H1 (cell line): ENCODE results near the gene HMGCS2. TPM values are rescaled to one million over a fixed set of nuclear protein-coding genes. Genes with fewer than 3 reads are reported as not detected.
A peak's percentile ranks its signal among the peaks of the same experiment; 100 is the strongest.

ENCODE experiments used
- CTCF ChIA-PET: fragments of 300-600 bp; sonication (Branson Sonifier 250); formaldehyde crosslinking; loops from one replicate; lab custom pipeline; 2021; ENCODE audit not compliant: partially characterized antibody; lab: Charles Lee
- POLR2A ChIA-PET: fragments of 300-600 bp; sonication (Branson Sonifier 250); formaldehyde crosslinking; loops from one replicate; lab custom pipeline; 2021; ENCODE audit warnings: inconsistent platforms; ENCODE audit not compliant: partially characterized antibody; lab: Charles Lee
- DNase-seq, 2 experiments: peaks; one replicate each; pipeline versions ENCODE4 v3.0.0 to v3.0.0-alpha.2; 2010 to 2022; ENCODE audit warnings: low spot score in 2 of 2, low read depth in 1 of 2, mixed read lengths in 1 of 2
- FAIRE-seq: peaks from 2 replicates; lab custom pipeline; 2011; peaks lifted over from hg19 to GRCh38; lab: Jason Lieb, UNC
- H2AFZ ChIP-seq: 2 replicates; pipeline ENCODE4 v1.8.1; 2012; ENCODE audit warnings: low read length, inconsistent platforms
- H2AK5ac ChIP-seq: 2 replicates; pipeline ENCODE4 v1.6.1; 2013; ENCODE audit warnings: low read depth, low read length
- H2BK120ac ChIP-seq: replicated peaks from 2 replicates; pipeline ENCODE3; 2013; ENCODE audit warnings: low read depth, low read length, inconsistent platforms
- H2BK12ac ChIP-seq: 2 replicates; pipeline ENCODE4 v1.6.1; 2013; ENCODE audit warnings: low read depth, low read length
- H2BK15ac ChIP-seq: 2 replicates; pipeline ENCODE4 v1.6.1; 2013; ENCODE audit warnings: low read length
- H2BK20ac ChIP-seq: 2 replicates; pipeline ENCODE4 v1.6.1; 2013; ENCODE audit warnings: low read length
- H2BK5ac ChIP-seq: 2 replicates; pipeline ENCODE4 v1.6.1; 2013; ENCODE audit warnings: low read depth, low read length
- H3K14ac ChIP-seq: 2 replicates; pipeline ENCODE4 v1.6.1; 2013; ENCODE audit warnings: inconsistent platforms; ENCODE audit not compliant: insufficient read length
- H3K18ac ChIP-seq: 2 replicates; pipeline ENCODE4 v1.6.1; 2013; ENCODE audit warnings: low read length; ENCODE audit errors: extremely low read depth
- H3K23ac ChIP-seq: 2 replicates; pipeline ENCODE4 v1.6.1; 2013; ENCODE audit warnings: inconsistent platforms; ENCODE audit not compliant: insufficient read length
- H3K23me2 ChIP-seq: 2 replicates; pipeline ENCODE4 v1.6.1; 2013; ENCODE audit warnings: low read depth, low read length
- H3K27ac ChIP-seq: 2 replicates; pipeline ENCODE4 v1.6.1; 2011; ENCODE audit warnings: low read depth, low read length, inconsistent platforms
- H3K27me3 ChIP-seq, 4 experiments: replicated peaks in 1 of 4; 1 replicate in 1 of 4; 2 replicates in 3 of 4; pipeline versions ENCODE4 v1.6.1 to v1.8.1; 2011 to 2013; ENCODE audit warnings: low read length in 3 of 4, mild to moderate bottlenecking in 3 of 4, inconsistent platforms in 2 of 4, mixed read lengths in 2 of 4, moderate library complexity in 1 of 4; ENCODE audit not compliant: control insufficient read depth in 3 of 4, insufficient read depth in 3 of 4; ENCODE audit errors: extremely low read depth in 1 of 4
- H3K36me3 ChIP-seq, 4 experiments: 2 replicates each; pipeline versions ENCODE4 v1.6.1 to v1.8.1; 2011 to 2013; ENCODE audit warnings: mild to moderate bottlenecking in 4 of 4, low read length in 3 of 4, moderate library complexity in 2 of 4, control low read depth in 1 of 4, inconsistent platforms in 1 of 4; ENCODE audit not compliant: insufficient read depth in 4 of 4, control insufficient read depth in 2 of 4
- H3K4ac ChIP-seq: replicated peaks from 2 replicates; pipeline ENCODE3; 2013; ENCODE audit warnings: low read length, low read depth, mixed read lengths, inconsistent platforms; ENCODE audit not compliant: insufficient read length
- H3K4me1 ChIP-seq, 4 experiments: replicated peaks in 1 of 4; 1 replicate in 1 of 4; 2 replicates in 3 of 4; pipeline versions ENCODE4 v1.6.1 to v1.8.1; 2011 to 2013; ENCODE audit warnings: low read length in 3 of 4, inconsistent platforms in 2 of 4, mixed read lengths in 1 of 4; ENCODE audit not compliant: insufficient read depth in 4 of 4, control insufficient read depth in 3 of 4
- H3K4me2 ChIP-seq, 2 experiments: 2 replicates each; pipeline versions ENCODE4 v1.6.1 to v1.8.1; 2011 to 2013; ENCODE audit warnings: low read depth in 2 of 2, low read length in 2 of 2, control low read depth in 1 of 2, inconsistent platforms in 1 of 2, mild to moderate bottlenecking in 1 of 2; ENCODE audit not compliant: insufficient read depth in 1 of 2
- H3K4me3 ChIP-seq, 4 experiments: fragments of 200-600, 300-600 bp in 1 of 4; sonication (generic), shearing (Covaris generic), sonication (Bioruptor Twin) in 1 of 4; 2 replicates each; pipeline versions ENCODE4 v1.5.1 to v1.8.1; 2011 to 2016; ENCODE audit warnings: low read length in 4 of 4, low read depth in 3 of 4, control low read depth in 2 of 4, inconsistent platforms in 2 of 4, mild to moderate bottlenecking in 2 of 4, mixed read lengths in 1 of 4, moderate library complexity in 1 of 4; ENCODE audit not compliant: insufficient read depth in 2 of 4; ENCODE audit errors: extremely low read depth in 1 of 4
- H3K56ac ChIP-seq: replicated peaks from 2 replicates; pipeline ENCODE3; 2013; ENCODE audit warnings: low read depth, mild to moderate bottlenecking, mixed read lengths, low read length, inconsistent platforms; ENCODE audit not compliant: insufficient read length
- H3K79me1 ChIP-seq: 2 replicates; pipeline ENCODE4 v1.6.1; 2013; ENCODE audit warnings: low read depth, low read length, control low read depth
- H3K79me2 ChIP-seq, 2 experiments: 2 replicates each; pipeline versions ENCODE4 v1.6.1 to v1.8.1; 2012 to 2013; ENCODE audit warnings: low read length in 2 of 2, mild to moderate bottlenecking in 2 of 2, inconsistent platforms in 1 of 2; ENCODE audit not compliant: insufficient read depth in 2 of 2, control insufficient read depth in 1 of 2
- H3K9ac ChIP-seq, 4 experiments: replicated peaks in 1 of 4; 1 replicate in 1 of 4; 2 replicates in 3 of 4; pipeline versions ENCODE4 v1.6.1 to v1.8.1; 2011 to 2013; ENCODE audit warnings: low read depth in 3 of 4, low read length in 3 of 4, control low read depth in 2 of 4, mild to moderate bottlenecking in 2 of 4, moderate library complexity in 2 of 4, inconsistent platforms in 1 of 4; ENCODE audit errors: extremely low read depth in 1 of 4
- H3K9me3 ChIP-seq, 2 experiments: 2 replicates each; pipeline versions ENCODE4 v1.6.1 to v1.8.1; 2012 to 2013; ENCODE audit warnings: mild to moderate bottlenecking in 2 of 2, moderate library complexity in 2 of 2, control low read depth in 1 of 2, inconsistent platforms in 1 of 2, low read depth in 1 of 2, low read length in 1 of 2, mixed read lengths in 1 of 2; ENCODE audit not compliant: insufficient read depth in 2 of 2
- H4K20me1 ChIP-seq, 2 experiments: replicated peaks in 1 of 2; 2 replicates each; pipeline versions ENCODE3 to v1.8.1; 2011 to 2013; ENCODE audit warnings: inconsistent platforms in 2 of 2, low read length in 2 of 2, mild to moderate bottlenecking in 1 of 2; ENCODE audit not compliant: insufficient read depth in 2 of 2, control insufficient read depth in 1 of 2
- H4K5ac ChIP-seq: 2 replicates; pipeline ENCODE4 v1.6.1; 2013; ENCODE audit warnings: low read length, low read depth, mixed read lengths, inconsistent platforms; ENCODE audit not compliant: insufficient read length
- H4K8ac ChIP-seq: 2 replicates; pipeline ENCODE4 v1.8.0; 2013; ENCODE audit warnings: mild to moderate bottlenecking, moderate library complexity, low read length, inconsistent platforms; ENCODE audit not compliant: insufficient read depth; ENCODE audit errors: extremely low read depth
- H4K91ac ChIP-seq: replicated peaks from 2 replicates; pipeline ENCODE3; 2013; ENCODE audit warnings: low read length, mixed read lengths, inconsistent platforms; ENCODE audit not compliant: insufficient read length
- KDM1A ChIP-seq: fragments of 200-600, 300-600 bp; sonication (generic); IDR thresholded peaks from 2 replicates; pipeline ENCODE4 v1.7.1; 2016; ENCODE audit warnings: mild to moderate bottlenecking, low read length, borderline replicate concordance
- POLR2AphosphoS5 ChIP-seq: IDR thresholded peaks from 2 replicates; pipeline ENCODE4 v1.6.1; 2011; ENCODE audit warnings: low read depth, low read length
- WGBS, 2 experiments: shearing (Covaris generic) in 1 of 2; methylation state at CpG; one replicate each; pipeline versions ENCODE4 v1.1.6 to v1.1.7; 2013 to 2015; ENCODE audit warnings: low lambda C conversion rate in 2 of 2, mixed read lengths in 2 of 2, inconsistent platforms in 1 of 2, low coverage in 1 of 2, missing lambda C conversion rate in 1 of 2; ENCODE audit not compliant: insufficient replicate concordance in 2 of 2, insufficient coverage in 1 of 2, insufficient read length in 1 of 2; ENCODE audit errors: extremely low coverage in 1 of 2, missing lambda C conversion rate in 1 of 2; 5-methylcytosine and 5-hydroxymethylcytosine counted together
- polyA plus RNA-seq, 7 experiments: library from polyadenylated mRNA; depleted of rRNA in 3 of 7; stranded (reverse) in 5 of 7; unstranded in 2 of 7; fragments of >200 nt in 5 of 7; fragments of 200-250 nt in 2 of 7; gene quantifications; 1 replicate in 5 of 7; 2 replicates in 1 of 7; 4 replicates in 1 of 7; pipeline versions ENCODE4 v1.2.1 to v1.2.3, GENCODE V29; 2011 to 2013; ENCODE audit warnings: missing spikeins in 2 of 7, mixed read lengths in 2 of 7
- total RNA-seq: library from RNA; stranded (reverse); fragmentation: NEBNext Ultra II Directional; extraction: Animal tissue kit (Norgen Biotek cat#: 25700); gene quantifications from 2 replicates; pipeline ENCODE4 v1.2.1, GENCODE V29; 2021

The HMGCS2 gene
- total and polyA plus RNA-seq, 2 of the 8 experiments (the other 6 are each of a cell fraction or from before 2014, with no cell fraction given), result not detected

DNA sequence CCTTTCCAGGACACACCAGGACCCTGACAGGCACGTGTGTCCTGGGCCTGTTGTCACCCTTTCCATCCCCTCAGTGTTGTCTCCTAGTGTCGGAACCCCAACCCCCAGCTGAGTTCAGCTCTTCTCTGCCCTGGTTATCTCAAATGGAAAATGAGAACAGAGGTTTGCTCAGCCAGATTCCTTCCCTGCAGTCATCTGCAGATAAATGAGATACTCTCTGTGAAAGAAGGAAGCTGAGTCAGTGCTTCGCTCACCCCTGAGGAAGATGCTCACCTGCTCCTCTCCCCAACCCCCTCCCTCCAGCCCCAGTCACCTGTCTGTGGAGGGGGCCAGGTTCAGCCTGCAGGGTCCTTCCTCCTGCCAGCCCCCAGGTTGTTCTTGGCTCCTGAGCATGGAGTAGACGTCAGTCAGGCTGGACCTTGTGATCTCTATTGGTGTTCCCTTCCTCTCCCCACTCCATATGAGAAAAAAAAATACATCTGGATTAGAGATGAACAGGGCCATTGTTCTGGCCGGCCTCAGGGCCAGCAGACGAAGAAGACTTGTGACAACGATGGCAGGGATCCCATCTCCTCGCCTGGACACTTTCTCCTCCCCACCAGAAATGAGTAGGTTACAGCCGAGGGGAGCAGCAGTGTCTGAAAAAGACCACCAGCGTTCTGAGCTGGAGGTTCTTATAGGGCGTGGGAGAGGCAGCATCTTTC lies 36.1 kb downstream of the HMGCS2 start:
- Histone ChIP-seq H3K4ac (no peak overlapping the region), H3K56ac (no peak overlapping the region), H3K79me2 (peaks cover 0 to 30% of the 10 kb centered on the region in 2 experiments; a peak in 1 of 4 replicates), H2BK5ac (no peak overlapping the region; the same call in 1 of the 2 replicates), H2BK15ac (no peak overlapping the region), H2BK12ac (no peak overlapping the region), H3K18ac (no peak overlapping the region), H3K27me3 (no peaks in the 10 kb centered on the region), H3K23ac (no peak overlapping the region), H2AFZ (no peak overlapping the region), H3K79me1 (peaks cover 12% of the 10 kb centered on the region)
- no peak for TF ChIP-seq KDM1A
- peak; percentile 29; the same call in 1 of the 2 replicates for TF ChIP-seq POLR2AphosphoS5
- TF ChIP-seq, all 59 proteins: peak for 1
- H2BK20ac ChIP-seq, result no peak overlapping the region
- no peak overlapping the region for H4K91ac ChIP-seq
- DNase-seq, result no peak
- no peak overlapping the region for H3K4me2 ChIP-seq
- no peak overlapping the region for H2AK5ac ChIP-seq
- H4K20me1 ChIP-seq, result peaks cover 22 to 30% of the 10 kb centered on the region in 2 experiments
- no peak for FAIRE-seq
- H3K4me1 ChIP-seq, result no peaks in the 10 kb centered on the region; a peak in 1 of 7 replicates
- H3K9ac ChIP-seq, result no peak overlapping the region; a peak in 1 of 7 replicates
- no peaks in the 10 kb centered on the region for H3K9me3 ChIP-seq
- no peak overlapping the region for H3K27ac ChIP-seq
- H3K36me3 ChIP-seq, result peaks cover 53 to 100% (median 87%) of the 10 kb centered on the region in 4 experiments
- ChIA-PET CTCF (interaction anchor here (0.6 to 14.1 kb wide), 5 partner anchors 9 to 84 kb away, joined by 3 to 132 read pairs (median 4); partner anchors contain the start of gene ZNF697), POLR2A (interaction anchor here (0.7 to 30.7 kb wide), 6 partner anchors 4 to 103 kb away, joined by 3 to 425 read pairs (median 182); partner anchors contain the start of gene PHGDH)
- H2BK120ac ChIP-seq, result no peak overlapping the region
- no peak overlapping the region for H4K5ac ChIP-seq
- H4K8ac ChIP-seq, result no peak overlapping the region
- H3K14ac ChIP-seq, result no peak overlapping the region
- 95% methylated on average over 10 of the region's 11 CpGs; no CpG with 5 or more reads in 1 of the 2 experiments for WGBS, 2 experiments
- 0 out of 2 replicates have a peak, but pooled peaks cover 1% of the 10 kb centered on the region for H3K23me2 ChIP-seq
- H3K4me3 ChIP-seq, result no peak overlapping the region
